ENCODE data around the gene ZNF750. TPM values are rescaled to one million over a fixed set of nuclear protein-coding genes. Genes with fewer than 3 reads are reported as not detected.

The ZNF750 gene
- total RNA-seq, 2 experiments from 2014 or later: not detected

DNA sequence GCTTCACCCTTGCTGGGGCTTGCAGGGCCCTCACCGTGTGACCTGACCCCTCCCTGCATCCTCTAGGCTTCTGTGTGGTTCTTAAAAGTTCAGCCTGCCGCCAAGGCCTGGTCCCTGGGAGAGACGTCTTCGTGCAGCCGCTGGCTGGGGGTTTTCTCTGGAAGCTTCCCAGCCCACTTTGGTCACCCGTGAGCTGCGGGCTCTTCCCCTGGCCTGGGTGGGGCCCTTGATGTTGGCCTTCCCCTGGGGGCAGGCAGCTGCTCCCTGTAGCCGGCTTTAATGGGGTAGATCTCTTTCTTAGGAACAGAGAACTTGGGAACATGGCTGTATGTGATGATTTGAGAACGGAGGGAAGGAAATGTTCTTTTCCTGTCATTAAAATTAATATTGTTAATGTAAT is 32.7 kb downstream of the ZNF750 start:
- no peak for ATAC-seq (ENCODE audit: poor library complexity)
- DNase-seq: no peak
- Mint-ChIP-seq H3K27me3 (no peaks in the 10 kb centered on the region), H3K4me3 (no peak overlapping the region), H3K9me3 (no peaks in the 10 kb centered on the region), H3K36me3 (ENCODE audit: low read depth) (peaks cover 44% of the 10 kb centered on the region), H3K4me1 (ENCODE audit: low read depth) (no peaks in the 10 kb centered on the region), H3K27ac (no peak overlapping the region)
- H3K4me3 ChIP-seq (ENCODE audit: low read length): no peak overlapping the region
- no peaks in the 10 kb centered on the region for H3K4me1 ChIP-seq (ENCODE audit: insufficient read depth, low read length)
- TF ChIP-seq, protein P1, sequence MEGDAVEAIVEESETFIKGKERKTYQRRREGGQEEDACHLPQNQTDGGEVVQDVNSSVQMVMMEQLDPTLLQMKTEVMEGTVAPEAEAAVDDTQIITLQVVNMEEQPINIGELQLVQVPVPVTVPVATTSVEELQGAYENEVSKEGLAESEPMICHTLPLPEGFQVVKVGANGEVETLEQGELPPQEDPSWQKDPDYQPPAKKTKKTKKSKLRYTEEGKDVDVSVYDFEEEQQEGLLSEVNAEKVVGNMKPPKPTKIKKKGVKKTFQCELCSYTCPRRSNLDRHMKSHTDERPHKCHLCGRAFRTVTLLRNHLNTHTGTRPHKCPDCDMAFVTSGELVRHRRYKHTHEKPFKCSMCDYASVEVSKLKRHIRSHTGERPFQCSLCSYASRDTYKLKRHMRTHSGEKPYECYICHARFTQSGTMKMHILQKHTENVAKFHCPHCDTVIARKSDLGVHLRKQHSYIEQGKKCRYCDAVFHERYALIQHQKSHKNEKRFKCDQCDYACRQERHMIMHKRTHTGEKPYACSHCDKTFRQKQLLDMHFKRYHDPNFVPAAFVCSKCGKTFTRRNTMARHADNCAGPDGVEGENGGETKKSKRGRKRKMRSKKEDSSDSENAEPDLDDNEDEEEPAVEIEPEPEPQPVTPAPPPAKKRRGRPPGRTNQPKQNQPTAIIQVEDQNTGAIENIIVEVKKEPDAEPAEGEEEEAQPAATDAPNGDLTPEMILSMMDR (IDR thresholded peaks at IDR 0.05): no peak
- no peaks in the 10 kb centered on the region for H3K27me3 ChIP-seq (ENCODE audit: control insufficient read depth in 1 of 2, insufficient read depth in 2 of 2, low read length in 2 of 2)
- CTCF ChIA-PET: no interaction called here
- no peak overlapping the region for H3K27ac ChIP-seq (ENCODE audit: low read depth in 1 of 2, low read length in 2 of 2)
- POLR2A ChIA-PET: no interaction called here
- intact Hi-C loops (cut with DNase I, micrococcal nuclease): no loop called here
- H3K36me3 ChIP-seq (ENCODE audit: insufficient read depth, low read length): peaks cover 28% of the 10 kb centered on the region
- H3K9me3 ChIP-seq (ENCODE audit: control insufficient read depth in 1 of 2, insufficient read depth in 1 of 2, low read length in 2 of 2): no peaks in the 10 kb centered on the region

DNA sequence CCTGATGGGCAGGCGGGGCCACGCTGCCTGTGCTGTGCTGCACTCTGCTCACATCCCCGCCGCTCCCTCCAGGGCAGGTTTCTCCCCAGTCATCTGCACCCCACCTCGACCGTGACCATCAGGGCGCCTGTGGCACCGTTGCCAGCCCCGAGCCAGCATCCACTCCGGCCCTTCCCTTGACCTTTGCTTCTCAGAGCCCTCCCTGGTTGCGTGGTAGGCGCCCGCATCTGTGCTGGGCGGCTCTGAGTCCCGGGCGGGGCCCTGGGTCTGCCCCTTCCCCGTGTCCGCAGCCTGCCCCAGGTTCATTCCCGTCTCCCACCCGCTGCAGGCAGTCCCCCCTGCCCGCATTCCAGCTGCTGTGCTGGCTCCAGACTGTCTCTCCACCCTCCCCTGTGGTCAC is 33.2 kb downstream of the ZNF750 start:
- H3K27ac Mint-ChIP-seq: no peak overlapping the region
- no peak for ATAC-seq (ENCODE audit: poor library complexity)
- H3K4me3 Mint-ChIP-seq: no peak overlapping the region
- no peaks in the 10 kb centered on the region for H3K9me3 ChIP-seq (ENCODE audit: control insufficient read depth in 1 of 2, insufficient read depth in 1 of 2, low read length in 2 of 2)
- H3K4me3 ChIP-seq (ENCODE audit: low read length): no peak overlapping the region
- H3K9me3 Mint-ChIP-seq: no peaks in the 10 kb centered on the region
- ChIA-PET POLR2A (no interaction called here), CTCF (no interaction called here)
- DNase-seq: no peak
- no peaks in the 10 kb centered on the region for H3K27me3 Mint-ChIP-seq
- intact Hi-C loops (cut with DNase I, micrococcal nuclease): no loop called here
- H3K27me3 ChIP-seq (ENCODE audit: control insufficient read depth in 1 of 2, insufficient read depth in 2 of 2, low read length in 2 of 2): no peaks in the 10 kb centered on the region
- peaks cover 45% of the 10 kb centered on the region for H3K36me3 Mint-ChIP-seq (ENCODE audit: low read depth)
- H3K4me1 Mint-ChIP-seq (ENCODE audit: low read depth): no peaks in the 10 kb centered on the region
- TF ChIP-seq, protein P1 (IDR thresholded peaks at IDR 0.05): no peak
- H3K27ac ChIP-seq (ENCODE audit: low read depth in 1 of 2, low read length in 2 of 2): no peak overlapping the region
- H3K36me3 ChIP-seq (ENCODE audit: insufficient read depth, low read length): peaks cover 23% of the 10 kb centered on the region
- no peaks in the 10 kb centered on the region for H3K4me1 ChIP-seq (ENCODE audit: insufficient read depth, low read length)

DNA sequence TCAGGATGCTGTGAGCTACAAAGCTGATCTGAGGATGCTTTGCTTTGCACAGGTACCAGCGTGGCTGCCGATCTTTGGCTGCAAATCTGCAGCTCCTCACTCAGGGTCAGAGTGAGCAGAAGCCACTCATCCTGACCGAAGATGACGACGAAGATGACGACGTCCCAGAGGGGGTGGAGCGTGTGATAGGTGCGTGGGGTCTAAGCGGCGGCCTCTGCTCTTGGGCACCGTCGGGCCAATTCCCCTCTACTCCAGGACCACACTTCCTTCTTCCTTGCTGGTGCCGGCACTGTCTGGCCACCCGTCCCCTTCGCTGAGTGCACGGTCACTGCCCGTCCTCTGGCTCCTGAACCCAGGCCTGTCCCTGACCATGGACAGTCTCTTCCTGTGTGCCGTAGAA is 34.0 kb downstream of the ZNF750 start:
- Mint-ChIP-seq H3K27ac (no peak overlapping the region), H3K9me3 (no peaks in the 10 kb centered on the region), H3K36me3 (ENCODE audit: low read depth) (peaks cover 42% of the 10 kb centered on the region), H3K4me1 (ENCODE audit: low read depth) (no peaks in the 10 kb centered on the region), H3K27me3 (no peaks in the 10 kb centered on the region), H3K4me3 (no peak overlapping the region)
- Histone ChIP-seq H3K27ac (ENCODE audit: low read depth in 1 of 2, low read length in 2 of 2) (no peak overlapping the region), H3K27me3 (ENCODE audit: control insufficient read depth in 1 of 2, insufficient read depth in 2 of 2, low read length in 2 of 2) (no peaks in the 10 kb centered on the region), H3K4me3 (ENCODE audit: low read length) (no peak overlapping the region), H3K4me1 (ENCODE audit: insufficient read depth, low read length) (no peaks in the 10 kb centered on the region), H3K36me3 (ENCODE audit: insufficient read depth, low read length) (peaks cover 25% of the 10 kb centered on the region), H3K9me3 (ENCODE audit: control insufficient read depth in 1 of 2, insufficient read depth in 1 of 2, low read length in 2 of 2) (no peaks in the 10 kb centered on the region)
- ChIA-PET CTCF (no interaction called here), POLR2A (no interaction called here)
- ATAC-seq (ENCODE audit: poor library complexity): no peak
- TF ChIP-seq, protein P1 (IDR thresholded peaks at IDR 0.05): no peak
- intact Hi-C loops (cut with DNase I, micrococcal nuclease): no loop called here
- no peak for DNase-seq

Measured in CD4-positive, alpha-beta T cell (primary cell).